COR-L47 (cell line): ENCODE results near the gene OGG1.

Experiments
- DNase-seq: peaks from one replicate; lab custom pipeline; 2025; lab: John Stamatoyannopoulos, UW

Gene OGG1

GRCh38 chr3:9749645-9750555, at the start of gene OGG1:
Gene OGG1 (plus strand): TSS chr3:9749952. CDS start chr3:9750287, 335 bp downstream.
- DNase-seq, result peak; percentile 92

GRCh38 chr3:9700536-9700935, 49.2 kb upstream of the OGG1 start:
- no peak for DNase-seq

- no peak for DNase-seq
Measured at GRCh38 chr3:9701006-9701405, 48.7 kb upstream of the OGG1 start.

GRCh38 chr3:9701711-9702110, 48.0 kb upstream of the OGG1 start:
- no peak for DNase-seq

- DNase-seq, result no peak
Measured at GRCh38 chr3:9703240-9703639, 46.5 kb upstream of the OGG1 start.

- DNase-seq, result no peak
Measured at GRCh38 chr3:9703736-9704346, 45.9 kb upstream of the OGG1 start, which contains the start of gene CPNE9. Gene CPNE9 (plus strand): TSS chr3:9703833. CDS start chr3:9703997, 164 bp downstream.

- DNase-seq, result no peak
Measured at GRCh38 chr3:9704347-9705322, 45.1 kb upstream of the OGG1 start.

GRCh38 chr3:9710174-9710739, 39.5 kb upstream of the OGG1 start:
- DNase-seq, result no peak

GRCh38 chr3:9712415-9712814, 37.3 kb upstream of the OGG1 start:
- no peak for DNase-seq

GRCh38 chr3:9713142-9713541, 36.6 kb upstream of the OGG1 start:
- no peak for DNase-seq

- no peak for DNase-seq
Measured at GRCh38 chr3:9715136-9715535, 34.6 kb upstream of the OGG1 start.

- DNase-seq, result no peak
Measured at GRCh38 chr3:9715764-9716437, 33.9 kb upstream of the OGG1 start.

- DNase-seq, result no peak
Measured at GRCh38 chr3:9716801-9717555, 32.8 kb upstream of the OGG1 start.

- DNase-seq, result no peak
Measured at GRCh38 chr3:9717563-9717962, 32.2 kb upstream of the OGG1 start.

GRCh38 chr3:9718118-9718517, 31.6 kb upstream of the OGG1 start:
- DNase-seq, result no peak

- DNase-seq, result no peak
Measured at GRCh38 chr3:9721015-9721699, 28.6 kb upstream of the OGG1 start.

GRCh38 chr3:9721700-9722060, 28.1 kb upstream of the OGG1 start:
- DNase-seq, result no peak

GRCh38 chr3:9725775-9726515, 23.8 kb upstream of the OGG1 start:
- no peak for DNase-seq

GRCh38 chr3:9727041-9727595, 22.6 kb upstream of the OGG1 start:
- DNase-seq, result no peak
